ENCODE results near the gene ZXDC. TPM values are rescaled to one million over a fixed set of nuclear protein-coding genes. Genes with fewer than 3 reads are reported as not detected.

The ZXDC gene
- total RNA-seq, 1 experiment from 2014 or later: 61.1 TPM

DNA sequence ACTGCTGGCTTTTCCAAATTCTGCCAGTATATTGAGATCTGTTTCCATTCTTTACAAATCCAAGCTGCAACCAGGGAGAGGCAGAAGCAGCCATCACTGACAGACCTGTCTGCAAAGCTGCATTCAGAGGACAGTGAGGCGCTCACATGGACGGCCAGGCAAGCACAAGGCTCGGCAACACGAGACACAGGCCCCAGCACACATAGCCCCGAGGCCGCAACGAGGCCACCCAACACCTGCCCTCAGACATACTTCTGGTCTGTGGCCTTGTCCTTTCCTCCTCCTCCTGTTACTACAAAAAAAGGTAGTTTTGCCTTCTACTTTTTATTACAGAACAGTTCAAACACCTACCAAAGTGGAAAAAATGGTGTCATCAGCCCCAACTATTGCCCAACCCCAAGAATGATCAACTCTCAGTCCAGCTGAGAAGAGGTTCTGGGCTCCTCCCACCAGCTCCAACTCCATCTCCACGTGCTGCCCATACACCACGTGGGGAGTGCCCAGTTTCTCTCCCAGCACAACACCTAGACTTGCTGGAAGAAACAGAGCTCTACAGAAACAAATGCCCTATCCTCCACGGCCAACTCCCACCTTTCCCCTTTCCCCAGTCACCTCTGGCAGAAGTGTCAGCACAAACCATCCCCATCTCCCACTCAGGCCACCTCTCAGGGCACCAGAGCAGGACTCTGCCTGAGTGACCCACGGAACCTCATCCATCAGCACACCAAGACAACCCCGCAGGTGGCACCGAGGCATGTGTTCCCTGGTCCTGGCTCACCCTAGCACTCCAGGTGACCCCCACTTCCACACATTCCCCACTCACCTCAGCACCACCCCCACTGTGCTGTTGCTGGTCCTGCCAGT lies 7.4 kb downstream of the ZXDC start:
- Histone ChIP-seq H3K36me3 (ENCODE audit: insufficient read depth, low read length, poor library complexity, severe bottlenecking) (peaks cover 88% of the 10 kb centered on the region), H3K9me3 (ENCODE audit: low read depth, low read length, poor library complexity, severe bottlenecking) (no peaks in the 10 kb centered on the region), H3K27ac (ENCODE audit: low read depth, low read length, poor library complexity, severe bottlenecking) (no peak overlapping the region), H3K4me1 (ENCODE audit: insufficient read depth, low read length, poor library complexity, severe bottlenecking) (peaks cover 22% of the 10 kb centered on the region), H3K27me3 (replicated peaks; ENCODE audit: insufficient read depth, low read depth, low read length, poor library complexity) (no peaks in the 10 kb centered on the region), H3K4me3 (ENCODE audit: low read depth, low read length, poor library complexity, severe bottlenecking) (no peak overlapping the region)
- intact Hi-C loops (cut with micrococcal nuclease; ENCODE audit: unreplicated experiment): no loop called here
- TF ChIP-seq CTCF (conservative IDR thresholded peaks at IDR 0.05; ENCODE audit: low read depth, low read length) (no peak), EZH2 (IDR thresholded peaks at IDR 0.05; ENCODE audit: borderline replicate concordance, low read depth, low read length, poor library complexity, severe bottlenecking) (no peak)
- ChIA-PET POLR2A (ENCODE audit: low non-redundant PET) (no interaction called here), CTCF (no interaction called here)
- no peak for DNase-seq (ENCODE audit: low spot score)
- BruUV-seq (replicated peaks): no TSS peak

DNA sequence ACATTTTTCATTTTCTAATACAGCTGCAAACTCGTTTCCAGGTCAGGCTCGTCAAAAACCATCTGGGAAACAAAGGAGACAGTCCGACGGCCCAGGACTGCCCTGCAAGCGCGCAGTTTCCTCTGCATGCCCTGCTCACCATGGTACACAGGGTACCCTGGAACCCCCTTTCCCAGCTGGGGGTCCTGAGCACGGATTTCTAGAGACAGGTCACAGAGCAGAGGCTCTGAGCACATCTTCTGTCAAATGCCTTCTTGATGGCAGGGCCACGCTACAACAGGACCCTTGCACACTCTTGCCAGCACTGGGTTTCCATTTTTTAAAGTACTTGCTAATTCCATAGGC lies 8.1 kb downstream of the ZXDC start:
- Histone ChIP-seq H3K27ac (ENCODE audit: low read depth, low read length, poor library complexity, severe bottlenecking) (no peak overlapping the region), H3K9me3 (ENCODE audit: low read depth, low read length, poor library complexity, severe bottlenecking) (no peaks in the 10 kb centered on the region), H3K27me3 (replicated peaks; ENCODE audit: insufficient read depth, low read depth, low read length, poor library complexity) (no peaks in the 10 kb centered on the region), H3K4me3 (ENCODE audit: low read depth, low read length, poor library complexity, severe bottlenecking) (no peak overlapping the region), H3K36me3 (ENCODE audit: insufficient read depth, low read length, poor library complexity, severe bottlenecking) (peaks cover 95% of the 10 kb centered on the region), H3K4me1 (ENCODE audit: insufficient read depth, low read length, poor library complexity, severe bottlenecking) (peaks cover 15% of the 10 kb centered on the region)
- TF ChIP-seq EZH2 (IDR thresholded peaks at IDR 0.05; ENCODE audit: borderline replicate concordance, low read depth, low read length, poor library complexity, severe bottlenecking) (no peak), CTCF (conservative IDR thresholded peaks at IDR 0.05; ENCODE audit: low read depth, low read length) (no peak)
- POLR2A ChIA-PET (ENCODE audit: low non-redundant PET): no interaction called here
- no peak for DNase-seq (ENCODE audit: low spot score)
- BruUV-seq (replicated peaks): no TSS peak
- intact Hi-C loops (cut with micrococcal nuclease; ENCODE audit: unreplicated experiment): no loop called here
- CTCF ChIA-PET: no interaction called here

DNA sequence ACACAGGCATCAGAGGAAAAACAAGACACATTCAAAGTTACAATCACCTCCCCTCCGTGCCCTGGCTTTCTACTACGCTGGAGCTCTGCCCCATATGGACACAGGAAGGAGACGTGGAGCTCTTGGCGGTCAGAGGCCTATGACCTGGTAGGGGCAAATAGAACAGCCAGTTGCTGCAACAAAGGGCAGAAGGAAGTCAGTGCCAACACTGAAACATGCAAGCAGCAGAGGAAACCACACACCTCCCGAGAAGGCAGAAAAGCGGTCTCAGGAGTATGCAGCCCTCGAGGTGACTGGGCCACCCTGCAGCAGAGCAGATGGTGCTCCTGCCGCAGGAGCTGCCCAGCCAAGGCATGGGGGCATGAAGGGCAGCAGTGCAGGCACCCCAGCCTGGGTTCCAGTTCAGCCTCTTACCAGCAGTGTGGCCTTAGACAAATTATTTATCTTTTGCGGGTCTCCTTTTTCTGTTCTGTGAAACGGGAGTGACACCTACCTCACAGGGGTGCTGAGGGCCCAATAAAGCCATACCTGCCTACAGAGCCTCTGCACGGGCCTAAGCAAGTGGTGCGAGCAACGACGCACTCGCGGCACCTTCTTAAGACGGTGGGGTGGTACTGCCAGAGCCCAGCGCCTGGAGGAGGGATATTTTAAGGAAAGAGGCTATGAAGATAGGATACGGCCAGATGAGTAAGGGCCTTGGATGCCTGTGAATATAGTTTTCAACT lies 8.6 kb downstream of the ZXDC start:
- Histone ChIP-seq H3K4me3 (ENCODE audit: low read depth, low read length, poor library complexity, severe bottlenecking) (no peak overlapping the region), H3K27me3 (replicated peaks; ENCODE audit: insufficient read depth, low read depth, low read length, poor library complexity) (no peaks in the 10 kb centered on the region), H3K4me1 (ENCODE audit: insufficient read depth, low read length, poor library complexity, severe bottlenecking) (peaks cover 9% of the 10 kb centered on the region), H3K9me3 (ENCODE audit: low read depth, low read length, poor library complexity, severe bottlenecking) (no peaks in the 10 kb centered on the region), H3K27ac (ENCODE audit: low read depth, low read length, poor library complexity, severe bottlenecking) (no peak overlapping the region), H3K36me3 (ENCODE audit: insufficient read depth, low read length, poor library complexity, severe bottlenecking) (peaks cover 100% of the 10 kb centered on the region)
- ChIA-PET POLR2A (ENCODE audit: low non-redundant PET) (no interaction called here), CTCF (no interaction called here)
- TF ChIP-seq CTCF (conservative IDR thresholded peaks at IDR 0.05; ENCODE audit: low read depth, low read length): no peak
- no peak for TF ChIP-seq EZH2 (IDR thresholded peaks at IDR 0.05; ENCODE audit: borderline replicate concordance, low read depth, low read length, poor library complexity, severe bottlenecking)
- intact Hi-C loops (cut with micrococcal nuclease; ENCODE audit: unreplicated experiment): no loop called here
- no TSS peak for BruUV-seq (replicated peaks)
- no peak for DNase-seq (ENCODE audit: low spot score)
